Calu3 (cell line): Measurements from ENCODE around the gene DNER. TPM values are rescaled to one million over a fixed set of nuclear protein-coding genes. Genes with fewer than 3 reads are reported as not detected.

Experiments
- BruUV-seq: library from RNA; stranded (reverse); fragments of 400-500 nt; replicated peaks from 2 replicates; lab custom pipeline; 2021; lab: Mats Ljungman, UMichigan
- CTCF ChIA-PET: fragments of 300-600 bp; sonication (Branson Sonifier 250); formaldehyde crosslinking; loops from one replicate; lab custom pipeline; 2022; ENCODE audit warnings: antibody characterized with exemption; lab: Charles Lee
- DNase-seq: peaks from one replicate; pipeline ENCODE4 v3.0.0; 2022
- H3K27ac Mint-ChIP-seq: one replicate; pipeline ENCODE4 v1.8.0; 2022; ENCODE audit warnings: mixed read lengths; ENCODE audit not compliant: unreplicated experiment
- H3K27me3 Mint-ChIP-seq: one replicate; pipeline ENCODE4 v1.8.0; 2022; ENCODE audit warnings: mixed read lengths; ENCODE audit not compliant: unreplicated experiment
- H3K36me3 Mint-ChIP-seq: one replicate; pipeline ENCODE4 v1.8.0; 2022; ENCODE audit warnings: mild to moderate bottlenecking, moderate library complexity, mixed read lengths; ENCODE audit not compliant: insufficient read depth, unreplicated experiment
- H3K4me1 Mint-ChIP-seq: one replicate; pipeline ENCODE4 v1.8.0; 2022; ENCODE audit warnings: mild to moderate bottlenecking, low read depth, mixed read lengths; ENCODE audit not compliant: unreplicated experiment
- H3K4me3 Mint-ChIP-seq: one replicate; pipeline ENCODE4 v1.8.0; 2022; ENCODE audit warnings: mild to moderate bottlenecking, low read depth, moderate library complexity, mixed read lengths; ENCODE audit not compliant: unreplicated experiment
- H3K9me3 Mint-ChIP-seq: one replicate; pipeline ENCODE4 v1.8.0; 2022; ENCODE audit warnings: low read depth, mixed read lengths; ENCODE audit not compliant: unreplicated experiment
- intact Hi-C: fragments of 100-400 bp; cut with micrococcal nuclease; formaldehyde crosslinking; loops from one replicate; pipeline ENCODE4 v1.10.0; 2022; ENCODE audit not compliant: unreplicated experiment
- total RNA-seq: library from RNA; stranded (reverse); gene quantifications from 2 replicates; pipeline ENCODE4 v1.2.3, GENCODE V29; 2022
- TF ChIP-seq, protein P1 (sequence below): fragments of 200-600 bp; IDR thresholded peaks from one replicate; pipeline ENCODE4 v1.8.0; 2022; ENCODE audit warnings: antibody characterized with exemption; ENCODE audit not compliant: unreplicated experiment

DNER gene
- total RNA-seq, 1 experiment from 2014 or later, result 1.1 TPM

GRCh38 chr2:229654437-229654836 is 59.9 kb downstream of the DNER start:
- TF ChIP-seq, protein P1, sequence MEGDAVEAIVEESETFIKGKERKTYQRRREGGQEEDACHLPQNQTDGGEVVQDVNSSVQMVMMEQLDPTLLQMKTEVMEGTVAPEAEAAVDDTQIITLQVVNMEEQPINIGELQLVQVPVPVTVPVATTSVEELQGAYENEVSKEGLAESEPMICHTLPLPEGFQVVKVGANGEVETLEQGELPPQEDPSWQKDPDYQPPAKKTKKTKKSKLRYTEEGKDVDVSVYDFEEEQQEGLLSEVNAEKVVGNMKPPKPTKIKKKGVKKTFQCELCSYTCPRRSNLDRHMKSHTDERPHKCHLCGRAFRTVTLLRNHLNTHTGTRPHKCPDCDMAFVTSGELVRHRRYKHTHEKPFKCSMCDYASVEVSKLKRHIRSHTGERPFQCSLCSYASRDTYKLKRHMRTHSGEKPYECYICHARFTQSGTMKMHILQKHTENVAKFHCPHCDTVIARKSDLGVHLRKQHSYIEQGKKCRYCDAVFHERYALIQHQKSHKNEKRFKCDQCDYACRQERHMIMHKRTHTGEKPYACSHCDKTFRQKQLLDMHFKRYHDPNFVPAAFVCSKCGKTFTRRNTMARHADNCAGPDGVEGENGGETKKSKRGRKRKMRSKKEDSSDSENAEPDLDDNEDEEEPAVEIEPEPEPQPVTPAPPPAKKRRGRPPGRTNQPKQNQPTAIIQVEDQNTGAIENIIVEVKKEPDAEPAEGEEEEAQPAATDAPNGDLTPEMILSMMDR, result no peak
- intact Hi-C loops, result no loop called here
- CTCF ChIA-PET, result no interaction called here
- no peak overlapping the region for H3K4me3 Mint-ChIP-seq
- H3K27me3 Mint-ChIP-seq, result peaks cover 21% of the 10 kb centered on the region
- H3K27ac Mint-ChIP-seq, result no peak overlapping the region
- no peaks in the 10 kb centered on the region for H3K36me3 Mint-ChIP-seq
- DNase-seq, result no peak
- no TSS peak for BruUV-seq
- H3K4me1 Mint-ChIP-seq, result no peaks in the 10 kb centered on the region
- H3K9me3 Mint-ChIP-seq, result no peaks in the 10 kb centered on the region

GRCh38 chr2:229653531-229653930 is 60.8 kb downstream of the DNER start:
- H3K4me1 Mint-ChIP-seq, result no peaks in the 10 kb centered on the region
- no peak for DNase-seq
- H3K27me3 Mint-ChIP-seq, result peaks cover 21% of the 10 kb centered on the region
- no peaks in the 10 kb centered on the region for H3K9me3 Mint-ChIP-seq
- BruUV-seq, result no TSS peak
- CTCF ChIA-PET, result no interaction called here
- intact Hi-C loops, result no loop called here
- H3K27ac Mint-ChIP-seq, result no peak overlapping the region
- H3K36me3 Mint-ChIP-seq, result no peaks in the 10 kb centered on the region
- H3K4me3 Mint-ChIP-seq, result no peak overlapping the region
- TF ChIP-seq, protein P1, result no peak

DNA sequence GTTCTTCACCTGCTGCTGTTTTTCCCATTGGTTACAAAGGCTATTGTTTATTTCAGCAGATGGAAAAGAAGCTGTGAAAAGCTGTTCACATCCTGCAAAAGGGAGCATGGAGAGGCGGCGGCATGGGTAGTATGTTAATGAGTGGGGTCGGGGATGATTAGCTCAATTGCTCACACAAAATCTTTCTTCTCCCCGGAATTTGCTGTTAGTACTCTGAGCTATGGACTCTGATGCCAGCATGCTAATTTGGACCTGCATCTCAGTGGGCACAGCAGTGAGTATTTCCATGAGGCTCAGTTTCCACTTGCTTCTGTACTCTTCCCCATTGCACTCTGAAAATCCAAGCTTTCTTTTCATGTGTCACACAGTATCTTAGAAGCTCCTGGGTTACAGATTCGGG is 61.6 kb downstream of the DNER start:
- H3K27me3 Mint-ChIP-seq, result peaks cover 21% of the 10 kb centered on the region
- intact Hi-C loops, result no loop called here
- H3K36me3 Mint-ChIP-seq, result no peaks in the 10 kb centered on the region
- no peak overlapping the region for H3K4me3 Mint-ChIP-seq
- no peak for DNase-seq
- TF ChIP-seq, protein P1, result no peak
- no peak overlapping the region for H3K27ac Mint-ChIP-seq
- no TSS peak for BruUV-seq
- no peaks in the 10 kb centered on the region for H3K9me3 Mint-ChIP-seq
- CTCF ChIA-PET, result interaction anchor here (0.6 kb wide), 1 partner anchor 874 kb away, joined by 3 read pairs; no protein-coding TSS in a partner anchor
- no peaks in the 10 kb centered on the region for H3K4me1 Mint-ChIP-seq

DNA sequence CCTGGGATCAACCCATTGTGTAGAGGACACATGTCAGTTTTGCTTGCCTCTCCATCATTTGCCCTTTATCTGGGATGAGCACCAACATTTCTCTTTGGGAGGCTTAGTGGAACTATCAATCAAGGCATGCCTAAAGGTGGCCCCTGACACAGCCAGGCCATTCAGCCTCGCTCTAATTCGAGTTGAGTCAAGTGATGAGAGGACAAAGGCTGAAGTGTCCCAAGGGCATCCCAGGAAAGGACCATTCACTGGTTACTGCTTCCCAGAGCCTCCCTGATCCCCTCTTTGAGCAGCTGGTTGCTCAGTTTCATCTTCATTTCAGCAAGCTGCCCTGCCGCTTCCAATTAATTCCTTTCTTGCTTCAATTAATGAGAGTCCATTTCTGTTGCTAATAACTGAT is 63.5 kb downstream of the DNER start:
- DNase-seq, result no peak
- Mint-ChIP-seq H3K4me3 (no peak overlapping the region), H3K27ac (no peak overlapping the region), H3K9me3 (no peaks in the 10 kb centered on the region), H3K36me3 (no peaks in the 10 kb centered on the region), H3K4me1 (no peaks in the 10 kb centered on the region), H3K27me3 (peaks cover 21% of the 10 kb centered on the region)
- intact Hi-C loops, result no loop called here
- CTCF ChIA-PET, result no interaction called here
- BruUV-seq, result no TSS peak
- TF ChIP-seq, protein P1, result no peak
